K562 (cell line): ENCODE measurements around the gene HTR2B. TPM values are rescaled to one million over a fixed set of nuclear protein-coding genes. Genes with fewer than 3 reads are reported as not detected.

Experiments used
- EWSR1 ChIP-seq: fragments of 450-650 bp; IDR thresholded peaks from 2 replicates; pipeline ENCODE4 v1.6.1; 2018; ENCODE audit warnings: borderline replicate concordance, mild to moderate bottlenecking, low read depth, moderate library complexity; ENCODE audit not compliant: partially characterized antibody
- MECOM ChIP-seq: fragments of 250-450 bp; sonication (Bioruptor Pico); IDR thresholded peaks from 2 replicates; pipeline ENCODE4 v1.8.0; 2022; ENCODE audit warnings: inconsistent platforms
- polyA plus RNA-seq, 8 experiments: library from polyadenylated mRNA; depleted of rRNA in 4 of 8; stranded (reverse) in 5 of 8; unstranded in 3 of 8; fragments of >200 nt; fragmentation: Nextera tagmentation in 2 of 8; fragmentation: Illumina TruSeq in 1 of 8; extraction: Ambion mirVana in 2 of 8; extraction: Trizol in 1 of 8; gene quantifications; 2 replicates each; pipeline versions ENCODE4 v1.2.1 to v1.2.3, GENCODE V29; 2011 to 2014; ENCODE audit warnings: inconsistent platforms in 1 of 8, missing spikeins in 1 of 8
- total RNA-seq, 7 experiments: library from RNA; depleted of rRNA in 6 of 7; stranded (reverse); fragments of >200 nt in 6 of 7; fragmentation: Illumina TruSeq in 2 of 7; extraction: Trizol in 2 of 7; gene quantifications; 2 replicates each; pipeline versions ENCODE4 v1.2.1 to v1.2.3, GENCODE V29; 2011 to 2021; ENCODE audit warnings: low replicate concordance in 1 of 7
- TF ChIP-seq, protein P1 (sequence below): fragments of 200-600 bp; sonication (generic); IDR thresholded peaks from one replicate; pipeline ENCODE4 v1.6.1; 2012; ENCODE audit warnings: mild to moderate bottlenecking, low read depth, low read length, inconsistent platforms

HTR2B gene
- total and polyA plus RNA-seq, 9 of the 15 experiments (the other 6 are each of a cell fraction or from before 2014, with no cell fraction given) = not detected

GRCh38 chr2:231124838-231125568 is at the start of gene HTR2B (continued):
- TF ChIP-seq, protein P1, sequence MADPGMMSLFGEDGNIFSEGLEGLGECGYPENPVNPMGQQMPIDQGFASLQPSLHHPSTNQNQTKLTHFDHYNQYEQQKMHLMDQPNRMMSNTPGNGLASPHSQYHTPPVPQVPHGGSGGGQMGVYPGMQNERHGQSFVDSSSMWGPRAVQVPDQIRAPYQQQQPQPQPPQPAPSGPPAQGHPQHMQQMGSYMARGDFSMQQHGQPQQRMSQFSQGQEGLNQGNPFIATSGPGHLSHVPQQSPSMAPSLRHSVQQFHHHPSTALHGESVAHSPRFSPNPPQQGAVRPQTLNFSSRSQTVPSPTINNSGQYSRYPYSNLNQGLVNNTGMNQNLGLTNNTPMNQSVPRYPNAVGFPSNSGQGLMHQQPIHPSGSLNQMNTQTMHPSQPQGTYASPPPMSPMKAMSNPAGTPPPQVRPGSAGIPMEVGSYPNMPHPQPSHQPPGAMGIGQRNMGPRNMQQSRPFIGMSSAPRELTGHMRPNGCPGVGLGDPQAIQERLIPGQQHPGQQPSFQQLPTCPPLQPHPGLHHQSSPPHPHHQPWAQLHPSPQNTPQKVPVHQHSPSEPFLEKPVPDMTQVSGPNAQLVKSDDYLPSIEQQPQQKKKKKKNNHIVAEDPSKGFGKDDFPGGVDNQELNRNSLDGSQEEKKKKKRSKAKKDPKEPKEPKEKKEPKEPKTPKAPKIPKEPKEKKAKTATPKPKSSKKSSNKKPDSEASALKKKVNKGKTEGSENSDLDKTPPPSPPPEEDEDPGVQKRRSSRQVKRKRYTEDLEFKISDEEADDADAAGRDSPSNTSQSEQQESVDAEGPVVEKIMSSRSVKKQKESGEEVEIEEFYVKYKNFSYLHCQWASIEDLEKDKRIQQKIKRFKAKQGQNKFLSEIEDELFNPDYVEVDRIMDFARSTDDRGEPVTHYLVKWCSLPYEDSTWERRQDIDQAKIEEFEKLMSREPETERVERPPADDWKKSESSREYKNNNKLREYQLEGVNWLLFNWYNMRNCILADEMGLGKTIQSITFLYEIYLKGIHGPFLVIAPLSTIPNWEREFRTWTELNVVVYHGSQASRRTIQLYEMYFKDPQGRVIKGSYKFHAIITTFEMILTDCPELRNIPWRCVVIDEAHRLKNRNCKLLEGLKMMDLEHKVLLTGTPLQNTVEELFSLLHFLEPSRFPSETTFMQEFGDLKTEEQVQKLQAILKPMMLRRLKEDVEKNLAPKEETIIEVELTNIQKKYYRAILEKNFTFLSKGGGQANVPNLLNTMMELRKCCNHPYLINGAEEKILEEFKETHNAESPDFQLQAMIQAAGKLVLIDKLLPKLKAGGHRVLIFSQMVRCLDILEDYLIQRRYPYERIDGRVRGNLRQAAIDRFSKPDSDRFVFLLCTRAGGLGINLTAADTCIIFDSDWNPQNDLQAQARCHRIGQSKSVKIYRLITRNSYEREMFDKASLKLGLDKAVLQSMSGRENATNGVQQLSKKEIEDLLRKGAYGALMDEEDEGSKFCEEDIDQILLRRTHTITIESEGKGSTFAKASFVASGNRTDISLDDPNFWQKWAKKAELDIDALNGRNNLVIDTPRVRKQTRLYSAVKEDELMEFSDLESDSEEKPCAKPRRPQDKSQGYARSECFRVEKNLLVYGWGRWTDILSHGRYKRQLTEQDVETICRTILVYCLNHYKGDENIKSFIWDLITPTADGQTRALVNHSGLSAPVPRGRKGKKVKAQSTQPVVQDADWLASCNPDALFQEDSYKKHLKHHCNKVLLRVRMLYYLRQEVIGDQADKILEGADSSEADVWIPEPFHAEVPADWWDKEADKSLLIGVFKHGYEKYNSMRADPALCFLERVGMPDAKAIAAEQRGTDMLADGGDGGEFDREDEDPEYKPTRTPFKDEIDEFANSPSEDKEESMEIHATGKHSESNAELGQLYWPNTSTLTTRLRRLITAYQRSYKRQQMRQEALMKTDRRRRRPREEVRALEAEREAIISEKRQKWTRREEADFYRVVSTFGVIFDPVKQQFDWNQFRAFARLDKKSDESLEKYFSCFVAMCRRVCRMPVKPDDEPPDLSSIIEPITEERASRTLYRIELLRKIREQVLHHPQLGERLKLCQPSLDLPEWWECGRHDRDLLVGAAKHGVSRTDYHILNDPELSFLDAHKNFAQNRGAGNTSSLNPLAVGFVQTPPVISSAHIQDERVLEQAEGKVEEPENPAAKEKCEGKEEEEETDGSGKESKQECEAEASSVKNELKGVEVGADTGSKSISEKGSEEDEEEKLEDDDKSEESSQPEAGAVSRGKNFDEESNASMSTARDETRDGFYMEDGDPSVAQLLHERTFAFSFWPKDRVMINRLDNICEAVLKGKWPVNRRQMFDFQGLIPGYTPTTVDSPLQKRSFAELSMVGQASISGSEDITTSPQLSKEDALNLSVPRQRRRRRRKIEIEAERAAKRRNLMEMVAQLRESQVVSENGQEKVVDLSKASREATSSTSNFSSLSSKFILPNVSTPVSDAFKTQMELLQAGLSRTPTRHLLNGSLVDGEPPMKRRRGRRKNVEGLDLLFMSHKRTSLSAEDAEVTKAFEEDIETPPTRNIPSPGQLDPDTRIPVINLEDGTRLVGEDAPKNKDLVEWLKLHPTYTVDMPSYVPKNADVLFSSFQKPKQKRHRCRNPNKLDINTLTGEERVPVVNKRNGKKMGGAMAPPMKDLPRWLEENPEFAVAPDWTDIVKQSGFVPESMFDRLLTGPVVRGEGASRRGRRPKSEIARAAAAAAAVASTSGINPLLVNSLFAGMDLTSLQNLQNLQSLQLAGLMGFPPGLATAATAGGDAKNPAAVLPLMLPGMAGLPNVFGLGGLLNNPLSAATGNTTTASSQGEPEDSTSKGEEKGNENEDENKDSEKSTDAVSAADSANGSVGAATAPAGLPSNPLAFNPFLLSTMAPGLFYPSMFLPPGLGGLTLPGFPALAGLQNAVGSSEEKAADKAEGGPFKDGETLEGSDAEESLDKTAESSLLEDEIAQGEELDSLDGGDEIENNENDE = no peak
- TF ChIP-seq MECOM (no peak), EWSR1 (no peak)
- TF ChIP-seq, all 486 proteins: peak for 0
